Measurements from ENCODE around the gene ISY1.

GRCh38 chr3:129122412-129123011, 38.4 kb downstream of the ISY1 start:
- TF ChIP-seq, protein P1, sequence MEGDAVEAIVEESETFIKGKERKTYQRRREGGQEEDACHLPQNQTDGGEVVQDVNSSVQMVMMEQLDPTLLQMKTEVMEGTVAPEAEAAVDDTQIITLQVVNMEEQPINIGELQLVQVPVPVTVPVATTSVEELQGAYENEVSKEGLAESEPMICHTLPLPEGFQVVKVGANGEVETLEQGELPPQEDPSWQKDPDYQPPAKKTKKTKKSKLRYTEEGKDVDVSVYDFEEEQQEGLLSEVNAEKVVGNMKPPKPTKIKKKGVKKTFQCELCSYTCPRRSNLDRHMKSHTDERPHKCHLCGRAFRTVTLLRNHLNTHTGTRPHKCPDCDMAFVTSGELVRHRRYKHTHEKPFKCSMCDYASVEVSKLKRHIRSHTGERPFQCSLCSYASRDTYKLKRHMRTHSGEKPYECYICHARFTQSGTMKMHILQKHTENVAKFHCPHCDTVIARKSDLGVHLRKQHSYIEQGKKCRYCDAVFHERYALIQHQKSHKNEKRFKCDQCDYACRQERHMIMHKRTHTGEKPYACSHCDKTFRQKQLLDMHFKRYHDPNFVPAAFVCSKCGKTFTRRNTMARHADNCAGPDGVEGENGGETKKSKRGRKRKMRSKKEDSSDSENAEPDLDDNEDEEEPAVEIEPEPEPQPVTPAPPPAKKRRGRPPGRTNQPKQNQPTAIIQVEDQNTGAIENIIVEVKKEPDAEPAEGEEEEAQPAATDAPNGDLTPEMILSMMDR (optimal IDR thresholded peaks at IDR 0.05 in 1 of 3, IDR thresholded peaks at IDR 0.05 in 1 of 3, conservative IDR thresholded peaks at IDR 0.05 in 1 of 3; ENCODE audit: extremely low read depth in 1 of 3, insufficient read depth in 2 of 3, low read length in 3 of 3) = no peak
- TF ChIP-seq EZH2 (IDR thresholded peaks at IDR 0.05; ENCODE audit: low read length) = no peak

Measured in keratinocyte (primary cell).